Osteoblast (primary cell): Measurements from ENCODE around the gene DMD. TPM values are rescaled to one million over a fixed set of nuclear protein-coding genes. Genes with fewer than 3 reads are reported as not detected.

ENCODE experiments used
- DNase-seq: peaks from one replicate; pipeline ENCODE4 v3.0.0; 2011; ENCODE audit warnings: low spot score, mixed read lengths; ENCODE audit not compliant: insufficient read length; ENCODE audit errors: missing footprints
- H2AFZ ChIP-seq: 2 replicates; pipeline ENCODE4 v1.6.0; 2011; ENCODE audit warnings: mild to moderate bottlenecking, low read length
- H3K27ac ChIP-seq: 2 replicates; pipeline ENCODE4 v1.5.1; 2011; ENCODE audit warnings: mild to moderate bottlenecking, low read depth, low read length, moderate library complexity
- H3K27me3 ChIP-seq: 2 replicates; pipeline ENCODE4 v1.6.0; 2012; ENCODE audit warnings: mild to moderate bottlenecking, control low read depth, inconsistent platforms, low read length, moderate library complexity; ENCODE audit not compliant: insufficient read depth
- H3K36me3 ChIP-seq: 2 replicates; pipeline ENCODE4 v1.5.1; 2011; ENCODE audit warnings: mild to moderate bottlenecking, low read length, control low read depth, moderate library complexity; ENCODE audit not compliant: insufficient read depth
- H3K4me1 ChIP-seq: 2 replicates; pipeline ENCODE4 v1.5.1; 2011; ENCODE audit warnings: mild to moderate bottlenecking, low read length, control low read depth, moderate library complexity; ENCODE audit not compliant: insufficient read depth
- H3K4me2 ChIP-seq: 2 replicates; pipeline ENCODE4 v1.6.0; 2011; ENCODE audit warnings: mild to moderate bottlenecking, low read length; ENCODE audit not compliant: insufficient read depth
- H3K4me3 ChIP-seq: fragments of 200-600 bp; sonication (generic); 3 replicates; pipeline ENCODE4 v1.5.1; 2012; ENCODE audit warnings: mild to moderate bottlenecking, low read length, inconsistent platforms; ENCODE audit not compliant: insufficient read depth
- H3K79me2 ChIP-seq: 2 replicates; pipeline ENCODE4 v1.6.0; 2012; ENCODE audit warnings: mild to moderate bottlenecking, low read length, control low read depth, inconsistent platforms; ENCODE audit not compliant: insufficient read depth
- H3K9me3 ChIP-seq: 2 replicates; pipeline ENCODE4 v1.5.1; 2011; ENCODE audit warnings: low read depth, low read length, control low read depth
- H4K20me1 ChIP-seq: 2 replicates; pipeline ENCODE4 v1.6.0; 2012; ENCODE audit warnings: mild to moderate bottlenecking, low read length, control low read depth; ENCODE audit not compliant: insufficient read depth
- total RNA-seq: library from RNA; depleted of rRNA; stranded (reverse); fragments of >200 nt; gene quantifications from 2 replicates; pipeline ENCODE4 v1.2.3, GENCODE V29; 2012
- TF ChIP-seq, protein P1 (sequence below): IDR thresholded peaks from 2 replicates; pipeline ENCODE4 v1.5.1; 2011; ENCODE audit warnings: mild to moderate bottlenecking, low read depth, low read length, moderate library complexity; ENCODE audit errors: extremely low read depth

Gene DMD
- total RNA-seq, 1 donor: 12.7 TPM

GRCh38 chrX:32678487-32678886, 532.9 kb downstream of the DMD start:
- Histone ChIP-seq H3K4me1 (no peaks in the 10 kb centered on the region), H2AFZ (no peak overlapping the region), H3K27ac (no peak overlapping the region), H3K4me3 (no peak overlapping the region), H3K79me2 (no peaks in the 10 kb centered on the region), H3K9me3 (peaks cover 4% of the 10 kb centered on the region), H3K36me3 (no peaks in the 10 kb centered on the region), H3K27me3 (no peaks in the 10 kb centered on the region), H3K4me2 (no peak overlapping the region), H4K20me1 (no peaks in the 10 kb centered on the region)
- TF ChIP-seq, protein P1, sequence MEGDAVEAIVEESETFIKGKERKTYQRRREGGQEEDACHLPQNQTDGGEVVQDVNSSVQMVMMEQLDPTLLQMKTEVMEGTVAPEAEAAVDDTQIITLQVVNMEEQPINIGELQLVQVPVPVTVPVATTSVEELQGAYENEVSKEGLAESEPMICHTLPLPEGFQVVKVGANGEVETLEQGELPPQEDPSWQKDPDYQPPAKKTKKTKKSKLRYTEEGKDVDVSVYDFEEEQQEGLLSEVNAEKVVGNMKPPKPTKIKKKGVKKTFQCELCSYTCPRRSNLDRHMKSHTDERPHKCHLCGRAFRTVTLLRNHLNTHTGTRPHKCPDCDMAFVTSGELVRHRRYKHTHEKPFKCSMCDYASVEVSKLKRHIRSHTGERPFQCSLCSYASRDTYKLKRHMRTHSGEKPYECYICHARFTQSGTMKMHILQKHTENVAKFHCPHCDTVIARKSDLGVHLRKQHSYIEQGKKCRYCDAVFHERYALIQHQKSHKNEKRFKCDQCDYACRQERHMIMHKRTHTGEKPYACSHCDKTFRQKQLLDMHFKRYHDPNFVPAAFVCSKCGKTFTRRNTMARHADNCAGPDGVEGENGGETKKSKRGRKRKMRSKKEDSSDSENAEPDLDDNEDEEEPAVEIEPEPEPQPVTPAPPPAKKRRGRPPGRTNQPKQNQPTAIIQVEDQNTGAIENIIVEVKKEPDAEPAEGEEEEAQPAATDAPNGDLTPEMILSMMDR: no peak
- no peak for DNase-seq

DNA sequence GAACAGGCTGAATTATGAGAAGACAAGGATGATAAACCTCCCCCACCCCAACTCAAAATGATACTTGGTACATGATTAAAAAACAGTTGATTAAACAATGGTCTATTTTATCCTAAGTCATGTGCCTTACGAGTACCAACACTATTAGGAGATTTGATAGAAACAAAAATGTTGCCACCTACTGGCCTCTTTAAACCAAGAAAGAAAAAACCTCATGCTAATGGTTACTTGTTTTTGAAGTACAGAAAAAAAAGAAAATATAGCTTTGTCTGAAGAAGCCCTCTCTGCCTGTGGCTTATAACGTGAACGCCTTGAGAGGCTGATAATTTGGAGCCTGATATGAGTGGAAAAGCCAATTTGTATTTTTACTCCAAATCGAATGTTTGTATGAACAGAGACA, 538.2 kb downstream of the DMD start:
- Histone ChIP-seq H3K79me2 (no peaks in the 10 kb centered on the region), H3K27ac (no peak overlapping the region), H3K27me3 (no peaks in the 10 kb centered on the region), H3K9me3 (peaks cover 1% of the 10 kb centered on the region), H3K36me3 (no peaks in the 10 kb centered on the region), H3K4me3 (no peak overlapping the region), H4K20me1 (no peaks in the 10 kb centered on the region), H3K4me2 (no peak overlapping the region), H2AFZ (no peak overlapping the region), H3K4me1 (no peaks in the 10 kb centered on the region)
- TF ChIP-seq, protein P1: no peak
- no peak for DNase-seq

DNA sequence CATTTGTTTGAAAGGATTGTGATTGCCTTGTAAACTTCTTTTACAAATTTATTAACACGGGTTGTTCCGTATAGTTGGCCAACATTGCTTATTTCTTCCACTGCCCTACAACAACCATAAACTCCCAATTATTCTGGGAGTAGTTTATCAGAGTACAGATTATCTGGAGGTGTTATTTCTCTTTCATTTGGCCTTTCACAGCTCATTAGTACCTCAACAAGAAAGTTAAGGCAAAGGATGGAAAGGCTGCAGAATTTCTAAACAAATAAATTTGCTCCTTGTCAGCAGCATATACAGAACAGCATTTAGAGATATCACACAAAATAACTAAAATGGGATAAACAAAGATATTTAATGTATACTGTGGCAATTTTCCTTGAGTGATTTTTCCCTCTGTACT, 548.8 kb downstream of the DMD start:
- Histone ChIP-seq H2AFZ (no peak overlapping the region), H3K27ac (no peak overlapping the region), H3K79me2 (no peaks in the 10 kb centered on the region), H3K4me3 (no peak overlapping the region), H3K9me3 (no peaks in the 10 kb centered on the region), H3K36me3 (no peaks in the 10 kb centered on the region), H4K20me1 (no peaks in the 10 kb centered on the region), H3K4me1 (no peaks in the 10 kb centered on the region), H3K27me3 (no peaks in the 10 kb centered on the region), H3K4me2 (no peak overlapping the region)
- DNase-seq: no peak
- TF ChIP-seq, protein P1: no peak

- no peak overlapping the region for H2AFZ ChIP-seq
- no peak overlapping the region for H3K4me3 ChIP-seq
- no peak for DNase-seq
- H3K27me3 ChIP-seq: no peaks in the 10 kb centered on the region
- no peaks in the 10 kb centered on the region for H4K20me1 ChIP-seq
- H3K9me3 ChIP-seq: no peaks in the 10 kb centered on the region
- H3K4me1 ChIP-seq: no peaks in the 10 kb centered on the region
- no peak overlapping the region for H3K4me2 ChIP-seq
- no peaks in the 10 kb centered on the region for H3K79me2 ChIP-seq
- H3K27ac ChIP-seq: no peak overlapping the region
- TF ChIP-seq, protein P1: no peak
- no peaks in the 10 kb centered on the region for H3K36me3 ChIP-seq
These were observed 566.7 kb downstream of the DMD start for GRCh38 chrX:32644476-32645245.
